HEK293 (cell line): ENCODE measurements around the gene CDK8.

Experiments used
- CTCF ChIA-PET: fragments of 350-600 bp; formaldehyde crosslinking; extraction: SDS; loops from one replicate; lab custom pipeline; 2021; ENCODE audit warnings: antibody characterized with exemption; lab: Yijun Ruan, JAX
- POLR2A ChIA-PET: fragments of 300-600 bp; formaldehyde crosslinking; extraction: SDS; loops from one replicate; lab custom pipeline; 2020; ENCODE audit warnings: antibody characterized with exemption, inconsistent platforms; lab: Yijun Ruan, JAX
- H3K27ac ChIP-seq: fragments of 200-500 bp; sonication (Bioruptor generic); 2 replicates; pipeline ENCODE4 v1.5.1; 2014; ENCODE audit warnings: low read depth, low read length, control low read depth, inconsistent platforms; ENCODE audit errors: extremely low read depth
- H3K36me3 ChIP-seq, 2 experiments: fragments of 200-500 bp in 1 of 2; sonication (Bioruptor generic) in 1 of 2; 1 replicate in 1 of 2; 2 replicates in 1 of 2; pipeline ENCODE4 v1.5.1; 2014 to 2017; ENCODE audit warnings: inconsistent platforms in 2 of 2, low read length in 2 of 2; ENCODE audit not compliant: control insufficient read depth in 2 of 2, insufficient read depth in 1 of 2
- H3K4me1 ChIP-seq: fragments of 200-500 bp; sonication (Bioruptor generic); 2 replicates; pipeline ENCODE4 v1.5.1; 2014; ENCODE audit warnings: mild to moderate bottlenecking, low read length, inconsistent platforms; ENCODE audit not compliant: control insufficient read depth, insufficient read depth
- H3K4me3 ChIP-seq: 2 replicates; pipeline ENCODE4 v1.5.1; 2011; ENCODE audit warnings: low read depth, mild to moderate bottlenecking, control low read depth, low read length, moderate library complexity
- H3K9me3 ChIP-seq: fragments of 200-500 bp; sonication (Bioruptor generic); 2 replicates; pipeline ENCODE4 v1.5.1; 2014; ENCODE audit warnings: low read depth, low read length, inconsistent platforms; ENCODE audit not compliant: control insufficient read depth, insufficient read depth
- KLF8 ChIP-seq: fragments of 450-650 bp; formaldehyde crosslinking; IDR thresholded peaks from 2 replicates; pipeline ENCODE4 v1.5.1; 2016; ENCODE audit warnings: missing biosample characterization, missing genetic modification characterization
- MZF1 ChIP-seq: fragments of 450-650 bp; formaldehyde crosslinking; IDR thresholded peaks from 2 replicates; pipeline ENCODE4 v1.5.1; 2017; ENCODE audit warnings: missing biosample characterization, missing genetic modification characterization, borderline replicate concordance
- PRDM6 ChIP-seq: fragments of 450-650 bp; formaldehyde crosslinking; IDR thresholded peaks from 2 replicates; pipeline ENCODE4 v1.5.1; 2017; ENCODE audit warnings: missing biosample characterization, missing genetic modification characterization
- ZBTB20 ChIP-seq: fragments of 450-650 bp; formaldehyde crosslinking; IDR thresholded peaks from 2 replicates; pipeline ENCODE4 v1.5.1; 2016; ENCODE audit warnings: missing biosample characterization, missing genetic modification characterization
- ZNF133 ChIP-seq: fragments of 450-650 bp; formaldehyde crosslinking; IDR thresholded peaks from 2 replicates; pipeline ENCODE4 v1.5.1; 2016; ENCODE audit warnings: missing biosample characterization, missing genetic modification characterization
- ZNF211 ChIP-seq: fragments of 450-650 bp; formaldehyde crosslinking; IDR thresholded peaks from 2 replicates; pipeline ENCODE4 v1.5.1; 2016; ENCODE audit warnings: low read depth, missing biosample characterization, missing genetic modification characterization
- ZNF221 ChIP-seq: fragments of 450-650 bp; formaldehyde crosslinking; IDR thresholded peaks from 2 replicates; pipeline ENCODE4 v1.5.1; 2017; ENCODE audit warnings: missing biosample characterization, missing genetic modification characterization, borderline replicate concordance
- ZNF24 ChIP-seq: fragments of 450-650 bp; formaldehyde crosslinking; IDR thresholded peaks from 2 replicates; pipeline ENCODE4 v1.5.1; 2016; ENCODE audit warnings: missing biosample characterization, missing genetic modification characterization
- ZNF248 ChIP-seq: fragments of 450-650 bp; formaldehyde crosslinking; IDR thresholded peaks from 2 replicates; pipeline ENCODE4 v1.5.1; 2017; ENCODE audit warnings: missing biosample characterization, missing genetic modification characterization
- ZNF311 ChIP-seq: fragments of 450-650 bp; formaldehyde crosslinking; IDR thresholded peaks from 2 replicates; pipeline ENCODE4 v1.5.1; 2017; ENCODE audit warnings: missing biosample characterization, missing genetic modification characterization, borderline replicate concordance
- ZNF354C ChIP-seq: fragments of 450-650 bp; formaldehyde crosslinking; IDR thresholded peaks from 2 replicates; pipeline ENCODE4 v1.5.1; 2016; ENCODE audit warnings: missing biosample characterization, missing genetic modification characterization, low read depth, borderline replicate concordance
- ZNF398 ChIP-seq: fragments of 450-650 bp; formaldehyde crosslinking; IDR thresholded peaks from 2 replicates; pipeline ENCODE4 v1.5.1; 2017; ENCODE audit warnings: missing biosample characterization, missing genetic modification characterization
- ZNF473 ChIP-seq: fragments of 450-650 bp; formaldehyde crosslinking; IDR thresholded peaks from 2 replicates; pipeline ENCODE4 v1.5.1; 2017; ENCODE audit warnings: missing biosample characterization, missing genetic modification characterization
- ZNF558 ChIP-seq: fragments of 450-650 bp; formaldehyde crosslinking; IDR thresholded peaks from 2 replicates; pipeline ENCODE4 v1.5.1; 2016; ENCODE audit warnings: missing biosample characterization, missing genetic modification characterization
- ZNF580 ChIP-seq: fragments of 450-650 bp; formaldehyde crosslinking; IDR thresholded peaks from 2 replicates; pipeline ENCODE4 v1.5.1; 2016; ENCODE audit warnings: missing biosample characterization, missing genetic modification characterization
- TF ChIP-seq, protein P1 (sequence below): fragments of 450-650 bp; formaldehyde crosslinking; IDR thresholded peaks from 2 replicates; pipeline ENCODE4 v1.5.1; 2016; ENCODE audit warnings: missing biosample characterization, missing genetic modification characterization
- TF ChIP-seq, protein P2 (sequence below): fragments of 450-650 bp; formaldehyde crosslinking; IDR thresholded peaks from 2 replicates; pipeline ENCODE4 v1.5.1; 2016; ENCODE audit warnings: missing biosample characterization, missing genetic modification characterization, borderline replicate concordance
- TF ChIP-seq, protein P3 (sequence below): fragments of 450-650 bp; IDR thresholded peaks from 2 replicates; pipeline ENCODE4 v1.5.1; 2018; ENCODE audit warnings: missing biosample characterization, mild to moderate bottlenecking, missing genetic modification characterization
- TF ChIP-seq, protein P4 (sequence below): fragments of 450-650 bp; formaldehyde crosslinking; conservative IDR thresholded peaks from 2 replicates; pipeline ENCODE4 v1.5.1; 2016; ENCODE audit warnings: low read depth, missing biosample characterization, missing genetic modification characterization

The CDK8 gene

DNA sequence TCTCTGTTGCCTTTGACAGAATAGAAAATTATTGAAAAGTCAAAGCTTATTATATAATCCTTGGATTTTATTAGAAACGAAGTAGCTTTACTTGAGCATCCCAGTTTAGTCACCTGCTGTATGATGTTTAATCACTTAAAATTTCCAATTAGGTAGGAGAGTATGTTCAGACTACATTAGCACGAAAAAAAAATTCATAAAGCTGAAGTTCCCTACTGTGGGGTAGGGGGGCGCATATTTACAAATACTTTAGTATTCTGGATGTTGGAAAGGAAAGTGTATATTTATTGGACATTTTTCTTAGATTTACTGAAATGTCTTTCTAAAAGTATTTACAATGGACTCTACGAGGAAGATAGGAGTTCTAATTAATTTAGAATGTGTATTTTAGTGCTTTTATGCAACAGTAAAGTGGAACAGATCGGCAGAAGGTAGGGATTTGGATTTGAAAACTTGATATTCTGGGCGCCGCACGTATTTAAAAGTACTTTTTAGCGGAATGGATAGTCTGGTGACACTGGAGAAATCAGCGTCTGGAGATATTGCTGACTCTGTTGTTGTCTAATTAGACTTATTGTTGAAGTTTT lies 1.9 kb downstream of the CDK8 start:
- Histone ChIP-seq H3K36me3 (no peaks in the 10 kb centered on the region), H3K9me3 (no peaks in the 10 kb centered on the region), H3K4me1 (peaks cover 17% of the 10 kb centered on the region), H3K27ac (no peak overlapping the region), H3K4me3 (peak overlapping the region; percentile 78)
- CTCF ChIA-PET: interaction anchor here (0.6 to 1.0 kb wide), 3 partner anchors 11 to 220 kb away, joined by 3 to 4 read pairs (median 4); no protein-coding TSS in a partner anchor
- TF ChIP-seq, protein P1, sequence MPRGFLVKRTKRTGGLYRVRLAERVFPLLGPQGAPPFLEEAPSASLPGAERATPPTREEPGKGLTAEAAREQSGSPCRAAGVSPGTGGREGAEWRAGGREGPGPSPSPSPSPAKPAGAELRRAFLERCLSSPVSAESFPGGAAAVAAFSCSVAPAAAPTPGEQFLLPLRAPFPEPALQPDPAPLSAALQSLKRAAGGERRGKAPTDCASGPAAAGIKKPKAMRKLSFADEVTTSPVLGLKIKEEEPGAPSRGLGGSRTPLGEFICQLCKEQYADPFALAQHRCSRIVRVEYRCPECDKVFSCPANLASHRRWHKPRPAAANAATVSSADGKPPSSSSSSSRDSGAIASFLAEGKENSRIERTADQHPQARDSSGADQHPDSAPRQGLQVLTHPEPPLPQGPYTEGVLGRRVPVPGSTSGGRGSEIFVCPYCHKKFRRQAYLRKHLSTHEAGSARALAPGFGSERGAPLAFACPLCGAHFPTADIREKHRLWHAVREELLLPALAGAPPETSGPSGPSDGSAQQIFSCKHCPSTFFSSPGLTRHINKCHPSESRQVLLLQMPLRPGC: no peak
- peak; percentile 81 for TF ChIP-seq PRDM6 (tag by site-specific recombination)
- peak; percentile 42; the same call in 1 of the 2 replicates for TF ChIP-seq ZBTB20
- POLR2A ChIA-PET: interaction anchor here (1.0 kb wide), 1 partner anchor 34 kb away, joined by 3 read pairs; the partner anchor contains the start of gene RNF6

GRCh38 chr13:26257049-26257448 lies 3.1 kb downstream of the CDK8 start:
- H3K4me3 ChIP-seq: no peak overlapping the region
- ChIA-PET POLR2A (no interaction called here), CTCF (no interaction called here)
- H3K9me3 ChIP-seq: no peaks in the 10 kb centered on the region
- H3K36me3 ChIP-seq: no peaks in the 10 kb centered on the region
- H3K4me1 ChIP-seq: peaks cover 17% of the 10 kb centered on the region
- no peak overlapping the region for H3K27ac ChIP-seq
- TF ChIP-seq, protein P2, sequence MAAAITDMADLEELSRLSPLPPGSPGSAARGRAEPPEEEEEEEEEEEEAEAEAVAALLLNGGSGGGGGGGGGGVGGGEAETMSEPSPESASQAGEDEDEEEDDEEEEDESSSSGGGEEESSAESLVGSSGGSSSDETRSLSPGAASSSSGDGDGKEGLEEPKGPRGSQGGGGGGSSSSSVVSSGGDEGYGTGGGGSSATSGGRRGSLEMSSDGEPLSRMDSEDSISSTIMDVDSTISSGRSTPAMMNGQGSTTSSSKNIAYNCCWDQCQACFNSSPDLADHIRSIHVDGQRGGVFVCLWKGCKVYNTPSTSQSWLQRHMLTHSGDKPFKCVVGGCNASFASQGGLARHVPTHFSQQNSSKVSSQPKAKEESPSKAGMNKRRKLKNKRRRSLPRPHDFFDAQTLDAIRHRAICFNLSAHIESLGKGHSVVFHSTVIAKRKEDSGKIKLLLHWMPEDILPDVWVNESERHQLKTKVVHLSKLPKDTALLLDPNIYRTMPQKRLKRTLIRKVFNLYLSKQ (tag by site-specific recombination): no peak
- TF ChIP-seq ZNF558 (tag by site-specific recombination) (no peak), MZF1 (tag by site-specific recombination) (no peak), ZNF398 (tag by site-specific recombination) (no peak), ZNF24 (no peak), ZNF211 (tag by site-specific recombination) (no peak), ZNF133 (tag by site-specific recombination) (no peak), ZNF221 (no peak), ZNF473 (tag by site-specific recombination) (no peak), ZNF580 (tag by site-specific recombination) (no peak), ZBTB20 (no peak), ZNF248 (tag by site-specific recombination) (no peak), KLF8 (tag by site-specific recombination) (no peak), ZNF311 (tag by site-specific recombination) (no peak), ZNF354C (no peak)
- TF ChIP-seq, protein P3, sequence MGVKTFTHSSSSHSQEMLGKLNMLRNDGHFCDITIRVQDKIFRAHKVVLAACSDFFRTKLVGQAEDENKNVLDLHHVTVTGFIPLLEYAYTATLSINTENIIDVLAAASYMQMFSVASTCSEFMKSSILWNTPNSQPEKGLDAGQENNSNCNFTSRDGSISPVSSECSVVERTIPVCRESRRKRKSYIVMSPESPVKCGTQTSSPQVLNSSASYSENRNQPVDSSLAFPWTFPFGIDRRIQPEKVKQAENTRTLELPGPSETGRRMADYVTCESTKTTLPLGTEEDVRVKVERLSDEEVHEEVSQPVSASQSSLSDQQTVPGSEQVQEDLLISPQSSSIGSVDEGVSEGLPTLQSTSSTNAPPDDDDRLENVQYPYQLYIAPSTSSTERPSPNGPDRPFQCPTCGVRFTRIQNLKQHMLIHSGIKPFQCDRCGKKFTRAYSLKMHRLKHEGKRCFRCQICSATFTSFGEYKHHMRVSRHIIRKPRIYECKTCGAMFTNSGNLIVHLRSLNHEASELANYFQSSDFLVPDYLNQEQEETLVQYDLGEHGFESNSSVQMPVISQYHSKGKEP: no peak
- TF ChIP-seq, protein P4, sequence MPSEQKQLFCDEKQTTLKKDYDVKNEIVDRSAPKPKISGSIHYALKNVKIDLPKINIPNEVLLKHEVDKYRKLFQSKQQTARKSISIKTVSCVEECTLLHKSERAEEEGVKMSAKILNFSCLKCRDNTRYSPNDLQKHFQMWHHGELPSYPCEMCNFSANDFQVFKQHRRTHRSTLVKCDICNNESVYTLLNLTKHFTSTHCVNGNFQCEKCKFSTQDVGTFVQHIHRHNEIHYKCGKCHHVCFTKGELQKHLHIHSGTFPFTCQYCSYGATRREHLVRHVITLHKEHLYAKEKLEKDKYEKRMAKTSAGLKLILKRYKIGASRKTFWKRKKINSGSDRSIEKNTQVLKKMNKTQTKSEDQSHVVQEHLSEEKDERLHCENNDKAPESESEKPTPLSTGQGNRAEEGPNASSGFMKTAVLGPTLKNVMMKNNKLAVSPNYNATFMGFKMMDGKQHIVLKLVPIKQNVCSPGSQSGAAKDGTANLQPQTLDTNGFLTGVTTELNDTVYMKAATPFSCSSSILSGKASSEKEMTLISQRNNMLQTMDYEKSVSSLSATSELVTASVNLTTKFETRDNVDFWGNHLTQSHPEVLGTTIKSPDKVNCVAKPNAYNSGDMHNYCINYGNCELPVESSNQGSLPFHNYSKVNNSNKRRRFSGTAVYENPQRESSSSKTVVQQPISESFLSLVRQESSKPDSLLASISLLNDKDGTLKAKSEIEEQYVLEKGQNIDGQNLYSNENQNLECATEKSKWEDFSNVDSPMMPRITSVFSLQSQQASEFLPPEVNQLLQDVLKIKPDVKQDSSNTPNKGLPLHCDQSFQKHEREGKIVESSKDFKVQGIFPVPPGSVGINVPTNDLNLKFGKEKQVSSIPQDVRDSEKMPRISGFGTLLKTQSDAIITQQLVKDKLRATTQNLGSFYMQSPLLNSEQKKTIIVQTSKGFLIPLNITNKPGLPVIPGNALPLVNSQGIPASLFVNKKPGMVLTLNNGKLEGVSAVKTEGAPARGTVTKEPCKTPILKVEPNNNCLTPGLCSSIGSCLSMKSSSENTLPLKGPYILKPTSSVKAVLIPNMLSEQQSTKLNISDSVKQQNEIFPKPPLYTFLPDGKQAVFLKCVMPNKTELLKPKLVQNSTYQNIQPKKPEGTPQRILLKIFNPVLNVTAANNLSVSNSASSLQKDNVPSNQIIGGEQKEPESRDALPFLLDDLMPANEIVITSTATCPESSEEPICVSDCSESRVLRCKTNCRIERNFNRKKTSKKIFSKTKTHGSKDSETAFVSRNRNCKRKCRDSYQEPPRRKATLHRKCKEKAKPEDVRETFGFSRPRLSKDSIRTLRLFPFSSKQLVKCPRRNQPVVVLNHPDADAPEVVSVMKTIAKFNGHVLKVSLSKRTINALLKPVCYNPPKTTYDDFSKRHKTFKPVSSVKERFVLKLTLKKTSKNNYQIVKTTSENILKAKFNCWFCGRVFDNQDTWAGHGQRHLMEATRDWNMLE (tag by site-specific recombination): no peak
